ENCODE data around the gene ELF1. TPM values are rescaled to one million over a fixed set of nuclear protein-coding genes. Genes with fewer than 3 reads are reported as not detected.
A peak's percentile ranks its signal among the peaks of the same experiment; 100 is the strongest.

Gene ELF1
- 100 to 1,000 TPM in 2 of 4 donors, 10 to 100 TPM in 2; 54.6 to 118 (median 98.6) TPM for total RNA-seq

DNA sequence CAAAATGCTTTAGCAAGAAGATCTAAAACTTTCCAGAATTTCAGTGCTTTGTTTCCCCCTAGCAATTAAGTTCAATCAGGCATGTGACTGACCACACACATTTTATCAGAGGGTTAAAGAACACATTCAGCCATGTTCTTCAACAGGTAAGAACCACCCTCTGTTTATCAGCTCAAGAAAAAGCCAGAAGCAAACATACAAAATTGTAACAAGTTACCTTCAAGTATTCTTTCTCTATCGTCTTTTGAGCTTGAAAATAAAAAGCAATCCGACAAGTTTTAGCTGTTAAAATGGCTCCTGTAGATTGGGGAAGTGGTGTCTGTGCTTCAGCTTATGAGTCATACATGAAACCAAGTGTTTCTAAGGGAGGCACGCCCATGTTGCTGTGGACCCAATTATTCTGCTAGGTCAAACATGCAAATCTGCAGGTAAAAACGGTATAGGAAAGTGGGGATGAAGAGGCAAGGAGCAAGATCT, at the start of gene ELF1:
ELF1 (minus strand) TSS at position 306 of the 477 bp plus-strand sequence. CDS start 37,262 bp downstream, outside the sequence.
- peak in 1 of 2 donors; percentile 40 for DNase-seq (ENCODE audit: low spot score in 2 of 2)
- whole genome bisulfite sequencing, 2 donors, result 35 to 64% methylated on average over 4 of the region's 4 CpGs
- H3K4me1 ChIP-seq, result peaks cover 0 to 65% (median 11%) of the 10 kb centered on the region in 4 donors
- H3K9me3 ChIP-seq, result no peaks in the 10 kb centered on the region
- peaks cover 0 to 2% of the 10 kb centered on the region in 2 donors for H3K27me3 ChIP-seq
- TF ChIP-seq EP300 (IDR thresholded peaks at IDR 0.05) (peak in 1 of 2 donors; percentile 75), POLR2A (IDR thresholded peaks at IDR 0.05) (no peak)
- H3K27ac ChIP-seq, result peak within 1 kb of the TSS; percentile 37 to 88 (median 82)
- H3K4me3 ChIP-seq, result peak within 1 kb of the TSS in 2 of 4 donors; percentile 31 to 43
- no peaks in the 10 kb centered on the region for H3K36me3 ChIP-seq

GRCh38 chr13:41065078-41065477, 46.0 kb upstream of the ELF1 start:
- Histone ChIP-seq H3K27me3 (no peaks in the 10 kb centered on the region), H3K4me3 (no peak overlapping the region), H3K27ac (peak overlapping the region in 3 of 4 donors; percentile 18 to 99 (median 99))

DNA sequence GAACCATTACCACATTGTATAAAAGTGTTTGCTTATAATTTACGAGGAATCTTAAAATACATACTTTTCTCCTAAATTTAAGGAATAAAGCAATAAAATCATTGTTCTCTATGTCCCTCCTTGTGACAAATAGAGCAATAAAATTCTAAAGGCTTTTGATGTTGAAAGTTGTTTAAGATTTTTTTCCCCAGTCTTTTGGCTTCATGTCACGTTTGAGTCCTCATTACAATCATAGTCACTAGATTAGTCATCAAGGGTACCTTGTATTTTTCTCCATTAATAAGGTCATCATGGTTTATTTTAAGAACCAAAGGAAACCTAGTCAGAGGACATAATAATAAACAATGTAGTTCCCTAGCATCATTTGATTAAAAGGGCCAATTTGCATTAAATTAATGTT, 45.4 kb upstream of the ELF1 start:
- H3K4me1 ChIP-seq, result peaks cover 0 to 39% (median 27%) of the 10 kb centered on the region in 4 donors
- no peak for DNase-seq (ENCODE audit: low spot score in 2 of 2)
- H3K36me3 ChIP-seq, result peaks cover 7 to 36% (median 10%) of the 10 kb centered on the region in 3 donors
- H3K9me3 ChIP-seq, result no peaks in the 10 kb centered on the region
- peak overlapping the region; percentile 8 to 99 (median 96) for H3K27ac ChIP-seq
- H3K27me3 ChIP-seq, result no peaks in the 10 kb centered on the region
- no peak overlapping the region for H3K4me3 ChIP-seq
- TF ChIP-seq POLR2A (IDR thresholded peaks at IDR 0.05), result no peak
- no peak for TF ChIP-seq EP300 (IDR thresholded peaks at IDR 0.05)
- TF ChIP-seq CTCF (IDR thresholded peaks at IDR 0.05), result no peak
- 30 to 36% methylated on average over 2 of the region's 2 CpGs for WGBS, 2 donors

More at GRCh38 chr13:41065078-41065477, 46.0 kb upstream of the ELF1 start:
- Histone ChIP-seq H3K36me3 (peaks cover 7 to 40% (median 13%) of the 10 kb centered on the region in 3 donors), H3K4me1 (peaks cover 0 to 39% (median 27%) of the 10 kb centered on the region in 4 donors), H3K9me3 (no peaks in the 10 kb centered on the region)
- TF ChIP-seq POLR2A (IDR thresholded peaks at IDR 0.05) (no peak), CTCF (IDR thresholded peaks at IDR 0.05) (no peak), EP300 (IDR thresholded peaks at IDR 0.05) (no peak)
- no peak for DNase-seq (ENCODE audit: low spot score in 2 of 2)

DNA sequence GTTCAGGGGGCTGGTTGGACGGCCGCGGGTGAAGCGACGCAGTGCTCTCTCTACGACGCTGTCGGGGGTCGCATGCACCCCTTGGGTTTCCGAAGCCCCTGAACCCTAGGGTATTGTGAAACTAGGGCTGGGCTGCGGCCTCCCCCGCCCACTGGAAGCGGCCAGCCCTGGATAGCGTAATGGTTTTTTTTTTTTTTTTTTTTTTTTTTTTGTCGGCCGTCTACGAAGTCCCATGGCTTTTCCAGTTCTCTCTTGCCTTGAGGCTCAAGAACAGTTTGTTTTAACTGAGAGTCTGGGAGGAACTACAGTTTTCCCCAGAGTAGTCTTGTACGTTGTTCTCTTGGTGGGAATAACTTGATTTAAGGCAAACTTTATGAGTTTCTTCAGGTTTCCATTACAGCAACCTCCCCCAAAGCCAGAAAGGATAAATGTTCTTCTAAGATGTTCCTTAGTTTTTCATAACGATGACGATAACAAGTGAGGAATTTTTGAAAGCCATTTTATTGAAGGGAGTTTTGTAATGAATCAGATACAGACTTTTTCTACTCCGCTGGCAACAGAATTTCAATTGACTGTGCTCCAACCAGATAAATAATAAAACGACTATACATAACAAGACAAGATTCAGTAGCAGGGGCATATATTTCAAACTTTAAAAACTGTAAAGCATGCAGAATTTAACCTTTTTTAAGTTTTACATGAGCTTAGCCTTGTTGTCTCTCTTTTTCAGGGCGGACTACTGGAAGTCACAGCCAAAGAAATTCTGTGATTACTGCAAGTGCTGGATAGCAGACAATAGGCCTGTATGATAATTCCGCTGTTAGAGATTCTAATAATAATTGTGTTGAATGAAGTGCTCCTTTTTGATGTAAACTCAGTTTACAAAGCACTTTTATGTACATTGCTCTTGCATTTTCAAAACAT, 43.1 kb upstream of the ELF1 start:
- peaks cover 0 to 15% (median 4%) of the 10 kb centered on the region in 3 donors for H3K36me3 ChIP-seq
- H3K4me3 ChIP-seq, result peak overlapping the region; percentile 83 to 93 (median 90)
- WGBS, 2 donors, result 2 to 3% methylated on average over 24 of the region's 24 CpGs
- peak overlapping the region; percentile 92 to 99 (median 98) for H3K27ac ChIP-seq
- peak in 1 of 2 donors; percentile 19 for DNase-seq (ENCODE audit: low spot score in 2 of 2)
- no peaks in the 10 kb centered on the region for H3K27me3 ChIP-seq
- TF ChIP-seq CTCF (IDR thresholded peaks at IDR 0.05) (no peak), EP300 (IDR thresholded peaks at IDR 0.05) (no peak), POLR2A (IDR thresholded peaks at IDR 0.05) (no peak)
- H3K4me1 ChIP-seq, result peaks cover 0 to 60% (median 42%) of the 10 kb centered on the region in 4 donors
- no peaks in the 10 kb centered on the region for H3K9me3 ChIP-seq

DNA sequence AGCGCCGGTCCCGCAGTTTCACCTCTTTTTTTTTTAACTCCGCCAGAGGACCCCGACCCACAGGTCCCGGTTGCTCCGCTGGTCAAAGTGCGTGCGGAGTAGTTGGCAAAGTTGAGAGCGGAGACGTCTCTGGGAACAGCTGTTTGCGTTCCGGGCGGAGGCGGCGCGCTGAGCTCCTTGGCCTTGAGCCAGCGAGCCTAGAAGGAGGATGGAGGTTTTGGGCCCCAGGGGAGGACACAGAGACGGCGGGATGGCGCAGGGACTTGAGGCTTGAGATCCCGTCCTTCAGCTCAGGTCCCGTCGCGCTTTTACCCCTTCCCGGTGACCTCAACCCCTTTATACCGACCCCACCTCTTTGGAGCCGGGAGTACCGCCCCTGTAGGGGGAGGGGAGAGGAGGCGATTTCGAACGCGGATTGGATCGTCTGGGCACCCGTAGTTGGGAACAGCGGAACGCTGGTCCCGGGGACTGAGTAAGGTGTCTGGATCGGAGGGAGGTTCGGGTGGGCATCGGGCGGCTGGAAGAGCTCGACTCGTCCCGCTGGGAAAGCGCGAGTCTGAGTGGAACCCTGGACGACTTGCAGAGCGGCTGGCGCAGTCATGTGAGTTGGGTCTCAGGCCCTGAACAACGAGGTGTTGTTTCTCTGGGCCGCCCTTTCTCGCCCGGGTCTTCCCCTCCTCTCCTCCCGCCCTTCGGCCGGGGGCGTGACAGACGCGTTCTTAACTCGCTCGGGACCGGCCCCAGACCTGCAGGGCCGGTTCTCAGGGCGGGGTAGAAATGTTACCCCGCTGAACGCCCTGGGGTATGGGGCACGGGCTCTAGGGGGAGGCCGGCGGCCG, 42.2 kb upstream of the ELF1 start, which contains the start of gene WBP4:
WBP4 (plus strand) TSS at position 435 of the 839 bp plus-strand sequence; CDS start at position 600, 165 bp downstream.
- H3K4me1 ChIP-seq, result peaks cover 0 to 69% (median 44%) of the 10 kb centered on the region in 4 donors
- DNase-seq (ENCODE audit: low spot score in 2 of 2), result peak; percentile 86 to 94
- TF ChIP-seq POLR2A (IDR thresholded peaks at IDR 0.05), result peak; percentile 80 to 83
- TF ChIP-seq CTCF (IDR thresholded peaks at IDR 0.05), result peak in 2 of 5 experiments; percentile 58 to 59
- TF ChIP-seq EP300 (IDR thresholded peaks at IDR 0.05), result peak in 1 of 2 donors; percentile 97
- peak within 1 kb of the TSS; percentile 92 to 99 (median 98) for H3K27ac ChIP-seq
- H3K36me3 ChIP-seq, result peaks cover 0 to 9% (median 0%) of the 10 kb centered on the region in 3 donors
- 0% methylated on average over 48 to 55 of the region's 71 CpGs for WGBS, 2 donors
- no peaks in the 10 kb centered on the region for H3K9me3 ChIP-seq
- no peaks in the 10 kb centered on the region for H3K27me3 ChIP-seq
- peak within 1 kb of the TSS; percentile 83 to 93 (median 90) for H3K4me3 ChIP-seq

All from tibial nerve (tissue), 4 donors.